GM12892 (cell line): Measurements from ENCODE around the gene EEPD1.

Source experiments
- POLR2A ChIP-seq: IDR thresholded peaks from 2 replicates; pipeline ENCODE4 v1.6.1; 2011; ENCODE audit warnings: low read depth, low read length, control low read depth
- POLR2AphosphoS5 ChIP-seq: IDR thresholded peaks from 2 replicates; pipeline ENCODE4 v1.6.1; 2011; ENCODE audit warnings: low read depth, low read length, control low read depth
- TAF1 ChIP-seq: IDR thresholded peaks from 2 replicates; pipeline ENCODE4 v1.6.1; 2011; ENCODE audit warnings: low read depth, mild to moderate bottlenecking, control low read depth, low read length, borderline replicate concordance

DNA sequence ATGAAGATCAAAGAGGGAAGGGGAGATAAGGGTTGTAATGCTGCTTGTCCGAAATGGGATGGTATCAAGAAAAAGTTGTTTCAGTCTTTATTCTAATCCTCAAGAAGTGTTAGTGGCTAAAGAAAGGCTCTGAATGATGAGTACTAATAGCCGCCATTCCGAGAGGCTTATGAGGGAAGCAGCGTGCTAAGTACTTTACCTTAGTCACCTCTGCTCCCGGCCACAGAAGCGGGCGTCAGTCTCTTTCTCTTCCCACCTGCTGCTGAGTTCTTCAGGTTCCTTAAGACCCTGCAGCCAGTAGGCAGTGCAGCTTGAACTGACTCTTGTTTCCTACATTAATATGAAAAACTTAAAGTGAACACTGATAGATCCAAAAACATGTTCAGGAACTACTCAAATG lies 73.1 kb downstream of the EEPD1 start:
- no peak for TF ChIP-seq POLR2AphosphoS5
- TF ChIP-seq POLR2A = no peak
- no peak for TF ChIP-seq TAF1
